H9 (cell line): ENCODE data around the gene GSTA4. TPM values are rescaled to one million over a fixed set of nuclear protein-coding genes. Genes with fewer than 3 reads are reported as not detected.

Experiments
- DNase-seq: peaks from one replicate; pipeline ENCODE4 v3.0.0-alpha.2; 2017
- H2AFZ ChIP-seq: one replicate; pipeline ENCODE4 v1.6.1; 2013; ENCODE audit warnings: mild to moderate bottlenecking, low read length, control low read depth, moderate library complexity
- H2AK5ac ChIP-seq: 2 replicates; pipeline ENCODE4 v1.6.1; 2013; ENCODE audit warnings: low read length, control low read depth, mixed read lengths; ENCODE audit not compliant: insufficient read length
- H2BK120ac ChIP-seq: one replicate; pipeline ENCODE4 v1.6.1; 2013; ENCODE audit warnings: low read depth, mild to moderate bottlenecking, low read length, control low read depth, inconsistent platforms; ENCODE audit not compliant: poor library complexity, severe bottlenecking
- H2BK12ac ChIP-seq: 2 replicates; pipeline ENCODE4 v1.6.1; 2013; ENCODE audit warnings: low read length, control low read depth, mixed read lengths, low read depth; ENCODE audit not compliant: insufficient read length
- H2BK15ac ChIP-seq: 2 replicates; pipeline ENCODE4 v1.6.1; 2013; ENCODE audit warnings: low read depth, low read length, control low read depth
- H2BK20ac ChIP-seq: one replicate; pipeline ENCODE4 v1.6.1; 2013; ENCODE audit warnings: low read depth, mild to moderate bottlenecking, low read length, control low read depth, inconsistent platforms; ENCODE audit not compliant: poor library complexity, severe bottlenecking
- H2BK5ac ChIP-seq: 2 replicates; pipeline ENCODE4 v1.6.1; 2013; ENCODE audit warnings: low read length, control low read depth, mixed read lengths; ENCODE audit not compliant: insufficient read length
- H3K14ac ChIP-seq: 2 replicates; pipeline ENCODE4 v1.6.1; 2013; ENCODE audit warnings: low read length, control low read depth; ENCODE audit not compliant: insufficient read depth
- H3K18ac ChIP-seq: 2 replicates; pipeline ENCODE4 v1.6.1; 2013; ENCODE audit warnings: low read depth, mild to moderate bottlenecking, mixed read lengths, low read length, control low read depth; ENCODE audit not compliant: insufficient read length
- H3K23ac ChIP-seq: 2 replicates; pipeline ENCODE4 v1.6.1; 2013; ENCODE audit warnings: low read length, control low read depth, mixed read lengths, low read depth; ENCODE audit not compliant: insufficient read length
- H3K23me2 ChIP-seq: 2 replicates; pipeline ENCODE4 v1.6.1; 2013; ENCODE audit warnings: low read depth, mild to moderate bottlenecking, mixed read lengths, low read length, control low read depth; ENCODE audit not compliant: insufficient read length, poor library complexity, severe bottlenecking
- H3K27ac ChIP-seq: 2 replicates; pipeline ENCODE4 v1.5.1; 2013; ENCODE audit warnings: low read length, control low read depth, mixed read lengths, low read depth; ENCODE audit not compliant: insufficient read length
- H3K27me3 ChIP-seq: 2 replicates; pipeline ENCODE4 v1.6.1; 2013; ENCODE audit warnings: low read length, control low read depth, inconsistent platforms; ENCODE audit not compliant: insufficient read depth
- H3K4ac ChIP-seq: 2 replicates; pipeline ENCODE4 v1.6.1; 2013; ENCODE audit warnings: low read depth, mild to moderate bottlenecking, control low read depth, inconsistent platforms, low read length, moderate library complexity
- H3K4me1 ChIP-seq: 2 replicates; pipeline ENCODE4 v1.6.1; 2013; ENCODE audit warnings: low read length, control low read depth, inconsistent platforms; ENCODE audit not compliant: insufficient read depth
- H3K4me2 ChIP-seq: 2 replicates; pipeline ENCODE4 v1.6.1; 2013; ENCODE audit warnings: low read length, control low read depth, mixed read lengths; ENCODE audit not compliant: insufficient read length, insufficient read depth
- H3K56ac ChIP-seq: 2 replicates; pipeline ENCODE4 v1.6.1; 2013; ENCODE audit warnings: low read depth, mild to moderate bottlenecking, mixed read lengths, low read length, control low read depth; ENCODE audit not compliant: insufficient read length
- H3K79me1 ChIP-seq: 2 replicates; pipeline ENCODE4 v1.6.1; 2013; ENCODE audit warnings: low read depth, mild to moderate bottlenecking, moderate library complexity, low read length, control low read depth, inconsistent platforms; ENCODE audit not compliant: insufficient read depth, poor library complexity, severe bottlenecking
- H3K79me2 ChIP-seq: 2 replicates; pipeline ENCODE4 v1.6.1; 2013; ENCODE audit warnings: low read length, control low read depth, inconsistent platforms; ENCODE audit not compliant: insufficient read depth
- H3K9ac ChIP-seq: 2 replicates; pipeline ENCODE4 v1.6.1; 2013; ENCODE audit warnings: low read length, control low read depth, mixed read lengths; ENCODE audit not compliant: insufficient read length; ENCODE audit errors: extremely low read depth
- H3K9me3 ChIP-seq: one replicate; pipeline ENCODE4 v1.6.1; 2013; ENCODE audit warnings: low read depth, low read length, inconsistent platforms; ENCODE audit not compliant: control insufficient read depth
- H3T11ph ChIP-seq: one replicate; pipeline ENCODE4 v1.6.1; 2013; ENCODE audit warnings: mild to moderate bottlenecking, low read length, control low read depth, inconsistent platforms
- H4K20me1 ChIP-seq: one replicate; pipeline ENCODE4 v1.6.1; 2013; ENCODE audit not compliant: control insufficient read depth, insufficient read length, insufficient read depth
- H4K5ac ChIP-seq: 2 replicates; pipeline ENCODE4 v1.6.1; 2013; ENCODE audit warnings: low read depth, mild to moderate bottlenecking, mixed read lengths, low read length, control low read depth; ENCODE audit not compliant: insufficient read length
- H4K8ac ChIP-seq: replicated peaks from 2 replicates; pipeline ENCODE4 v1.6.1; 2013; ENCODE audit warnings: low read length, control low read depth, mixed read lengths, low read depth; ENCODE audit not compliant: insufficient read length
- H4K91ac ChIP-seq: 2 replicates; pipeline ENCODE4 v1.6.1; 2013; ENCODE audit warnings: low read depth, mild to moderate bottlenecking, moderate library complexity, mixed read lengths, low read length, control low read depth; ENCODE audit not compliant: insufficient read length
- H3K27ac Mint-ChIP-seq, 3 experiments: 2 replicates in 2 of 3; 3 replicates in 1 of 3; pipeline ENCODE4 v1.8.0; 2020 to 2021; ENCODE audit warnings: mixed read lengths in 3 of 3, mild to moderate bottlenecking in 1 of 3, moderate library complexity in 1 of 3
- H3K27me3 Mint-ChIP-seq: 2 replicates; pipeline ENCODE4 v1.8.0; 2021; ENCODE audit warnings: low read depth, mild to moderate bottlenecking, moderate library complexity, mixed read lengths
- H3K36me3 Mint-ChIP-seq, 3 experiments: 2 replicates in 2 of 3; 3 replicates in 1 of 3; pipeline ENCODE4 v1.8.0; 2020 to 2021; ENCODE audit warnings: low read depth in 3 of 3, mixed read lengths in 3 of 3; ENCODE audit not compliant: insufficient read depth in 1 of 3
- H3K4me1 Mint-ChIP-seq, 2 experiments: 2 replicates each; pipeline ENCODE4 v1.8.0; 2020; ENCODE audit warnings: mixed read lengths in 2 of 2
- H3K4me3 Mint-ChIP-seq, 2 experiments: 2 replicates in 1 of 2; 3 replicates in 1 of 2; pipeline ENCODE4 v1.8.0; 2020 to 2021; ENCODE audit warnings: mild to moderate bottlenecking in 2 of 2, mixed read lengths in 2 of 2, moderate library complexity in 1 of 2
- H3K9me3 Mint-ChIP-seq, 2 experiments: 2 replicates in 1 of 2; 3 replicates in 1 of 2; pipeline ENCODE4 v1.8.0; 2020; ENCODE audit warnings: mild to moderate bottlenecking in 2 of 2, mixed read lengths in 2 of 2, moderate library complexity in 1 of 2
- CTCF ChIP-seq: fragments of 200-600 bp; sonication (generic); conservative IDR thresholded peaks from 3 replicates; pipeline ENCODE4 v1.8.0; 2021; ENCODE audit warnings: antibody characterized with exemption, mild to moderate bottlenecking
- WGBS: extraction: QIAGEN DNeasy Blood & Tissue Kit; methylation state at CpG from one replicate; pipeline ENCODE4 v1.1.7; 2013; ENCODE audit warnings: missing lambda C conversion rate, low lambda C conversion rate, mixed read lengths; ENCODE audit not compliant: insufficient read length; ENCODE audit errors: extremely low coverage; 5-methylcytosine and 5-hydroxymethylcytosine counted together
- total RNA-seq: library from RNA; stranded (reverse); gene quantifications from 2 replicates; pipeline ENCODE4 v1.2.1, GENCODE V29; 2021

Gene GSTA4
- total RNA-seq, 1 experiment from 2014 or later = 32.1 TPM

DNA sequence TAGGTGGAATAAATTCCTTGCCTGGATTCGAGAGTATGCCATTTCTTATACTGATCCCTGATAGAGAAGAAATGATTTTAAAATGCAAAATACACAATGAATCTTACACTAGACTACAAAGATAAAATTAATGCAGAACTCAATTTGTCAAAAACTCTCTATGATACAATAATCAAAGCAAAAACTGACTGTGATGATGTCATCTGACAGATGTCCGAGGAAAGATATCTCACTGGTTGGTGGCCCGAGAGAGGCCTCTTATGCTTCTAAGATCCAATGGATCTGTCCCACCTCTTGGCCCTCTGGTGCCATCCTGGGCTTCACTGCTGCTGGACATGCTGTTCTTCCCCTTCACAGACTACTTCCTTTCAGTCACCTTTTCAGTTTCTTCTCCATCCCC, 14.4 kb upstream of the GSTA4 start:
- Histone ChIP-seq H3T11ph (no peak overlapping the region), H3K23ac (no peak overlapping the region), H3K14ac (no peak overlapping the region), H2BK12ac (no peak overlapping the region), H3K4me1 (no peaks in the 10 kb centered on the region), H3K56ac (no peak overlapping the region), H2AK5ac (no peak overlapping the region), H2BK120ac (no peak overlapping the region), H4K8ac (no peak overlapping the region), H2BK15ac (no peak overlapping the region), H3K23me2 (no peaks in the 10 kb centered on the region), H2BK20ac (no peak overlapping the region), H4K5ac (no peak overlapping the region), H3K79me1 (no peaks in the 10 kb centered on the region), H3K9me3 (no peaks in the 10 kb centered on the region), H2AFZ (no peak overlapping the region), H2BK5ac (no peak overlapping the region), H3K18ac (no peak overlapping the region), H3K27ac (no peak overlapping the region), H3K27me3 (no peaks in the 10 kb centered on the region), H3K4ac (no peak overlapping the region), H3K79me2 (no peaks in the 10 kb centered on the region), H3K4me2 (no peak overlapping the region), H3K9ac (no peak overlapping the region), H4K91ac (no peak overlapping the region), H4K20me1 (no peaks in the 10 kb centered on the region)
- Mint-ChIP-seq H3K4me3 (no peak overlapping the region), H3K9me3 (no peaks in the 10 kb centered on the region), H3K27ac (no peak overlapping the region; a peak in 1 of 7 replicates), H3K27me3 (no peaks in the 10 kb centered on the region; the same call in 1 of the 2 replicates), H3K4me1 (peaks cover 6% of the 10 kb centered on the region in 2 experiments; a peak in 2 of 4 replicates), H3K36me3 (peaks cover 11 to 63% (median 53%) of the 10 kb centered on the region in 3 experiments; a peak in 6 of 7 replicates)
- WGBS = no CpG with 5 or more reads among the region's 3 CpGs
- DNase-seq = no peak
- no peak for TF ChIP-seq CTCF
